K562 (cell line): Measurements from ENCODE around the gene TIMM22. TPM values are rescaled to one million over a fixed set of nuclear protein-coding genes. Genes with fewer than 3 reads are reported as not detected.

Source experiments
- ATF1 ChIP-seq, 2 experiments: fragments of 450-650 bp in 1 of 2; IDR thresholded peaks; 2 replicates each; pipeline ENCODE4 v1.6.1; 2016; ENCODE audit warnings: missing compliant biosample characterization in 1 of 2, missing genetic modification characterization in 1 of 2
- HMGN3 ChIP-seq: IDR thresholded peaks from 2 replicates; pipeline ENCODE4 v1.6.1; 2011; ENCODE audit warnings: borderline replicate concordance, low read depth, mild to moderate bottlenecking, mixed read lengths, low read length; ENCODE audit not compliant: insufficient read length; ENCODE audit errors: extremely low read depth
- KHSRP ChIP-seq: fragments of 450-650 bp; IDR thresholded peaks from 2 replicates; pipeline ENCODE4 v1.6.1; 2017
- NFRKB ChIP-seq: fragments of 450-650 bp; IDR thresholded peaks from 2 replicates; pipeline ENCODE4 v1.6.1; 2016; ENCODE audit warnings: low read depth
- PHF20 ChIP-seq: fragments of 450-650 bp; IDR thresholded peaks from 2 replicates; pipeline ENCODE4 v1.6.1; 2018; ENCODE audit not compliant: partially characterized antibody
- REST ChIP-seq, 2 experiments: fragments of 450-650 bp; formaldehyde crosslinking in 1 of 2; IDR thresholded peaks; 2 replicates each; pipeline versions ENCODE4 v1.4.0 to v1.6.1; 2014 to 2020; ENCODE audit warnings: mild to moderate bottlenecking in 2 of 2, borderline replicate concordance in 1 of 2, low read depth in 1 of 2
- ZBTB1 ChIP-seq: sonication (generic); formaldehyde crosslinking; IDR thresholded peaks from 2 replicates; pipeline ENCODE4 v1.8.1; 2023; ENCODE audit warnings: missing genetic modification reagents, low read depth, mild to moderate bottlenecking, borderline replicate concordance
- polyA plus RNA-seq, 8 experiments: library from polyadenylated mRNA; depleted of rRNA in 4 of 8; stranded (reverse) in 5 of 8; unstranded in 3 of 8; fragments of >200 nt; fragmentation: Nextera tagmentation in 2 of 8; fragmentation: Illumina TruSeq in 1 of 8; extraction: Ambion mirVana in 2 of 8; extraction: Trizol in 1 of 8; gene quantifications; 2 replicates each; pipeline versions ENCODE4 v1.2.1 to v1.2.3, GENCODE V29; 2011 to 2014; ENCODE audit warnings: inconsistent platforms in 1 of 8, missing spikeins in 1 of 8
- total RNA-seq, 7 experiments: library from RNA; depleted of rRNA in 6 of 7; stranded (reverse); fragments of >200 nt in 6 of 7; fragmentation: Illumina TruSeq in 2 of 7; extraction: Trizol in 2 of 7; gene quantifications; 2 replicates each; pipeline versions ENCODE4 v1.2.1 to v1.2.3, GENCODE V29; 2011 to 2021; ENCODE audit warnings: low replicate concordance in 1 of 7
- TF ChIP-seq, protein P1 (sequence below): fragments of 250-450 bp; sonication (Bioruptor Pico); IDR thresholded peaks from 2 replicates; pipeline ENCODE4 v1.4.0; 2020; ENCODE audit warnings: mild to moderate bottlenecking, moderate library complexity
- TF ChIP-seq, protein P2 (sequence below): fragments of 450-650 bp; IDR thresholded peaks from 2 replicates; pipeline ENCODE4 v1.6.1; 2017; ENCODE audit warnings: antibody characterized with exemption
- TF ChIP-seq, protein P3 (sequence below): fragments of 250-450 bp; sonication (Bioruptor Pico); IDR thresholded peaks from 2 replicates; pipeline ENCODE4 v1.4.0; 2020; ENCODE audit warnings: mild to moderate bottlenecking

TIMM22 gene
- total and polyA plus RNA-seq, 9 of the 15 experiments (the other 6 are each of a cell fraction or from before 2014, with no cell fraction given), result 5.9 to 14.1 (median 10.3) TPM

DNA sequence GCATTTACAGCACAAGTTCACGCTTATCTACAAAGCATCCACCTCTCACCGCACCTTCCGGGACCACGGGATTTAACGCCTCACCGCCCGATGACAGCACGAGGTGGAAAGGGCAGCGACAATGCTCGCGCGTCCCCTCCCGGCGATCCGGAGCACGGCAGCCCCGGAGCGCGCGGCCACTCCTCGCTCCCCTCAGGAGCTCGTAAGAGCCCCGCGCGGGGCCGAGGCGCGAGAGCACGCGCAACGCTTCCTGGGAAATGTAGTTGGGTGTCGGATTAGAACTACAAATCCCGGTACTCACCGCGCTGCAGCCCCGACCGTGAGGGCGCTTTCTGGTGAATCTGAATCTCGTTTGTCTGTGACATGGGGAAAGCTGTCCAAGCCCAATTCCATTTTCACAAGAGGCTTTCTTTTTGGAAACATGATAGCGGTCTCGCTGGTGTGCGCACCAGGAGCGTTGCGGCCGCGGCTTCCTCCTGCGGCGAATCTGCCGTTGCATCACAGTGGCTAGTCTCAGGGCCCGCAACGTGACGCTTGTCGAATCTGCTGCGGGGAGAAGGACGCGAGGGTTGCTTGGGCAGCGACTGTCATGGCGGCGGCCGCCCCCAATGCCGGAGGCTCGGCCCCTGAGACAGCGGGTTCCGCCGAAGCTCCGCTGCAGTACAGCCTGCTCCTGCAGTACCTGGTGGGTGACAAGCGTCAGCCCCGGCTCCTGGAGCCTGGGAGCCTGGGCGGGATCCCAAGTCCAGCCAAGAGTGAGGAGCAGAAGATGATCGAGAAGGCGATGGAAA is at the start of gene TIMM22 (continued):
- TF ChIP-seq REST (IDR thresholded peaks at IDR 0.05; ENCODE audit: borderline replicate concordance) (peak; percentile 72), REST (CRISPR knock-in tag; IDR thresholded peaks at IDR 0.05; ENCODE audit: low read depth) (no peak), PHF20 (peak; percentile 82), KHSRP (no peak), HMGN3 (no peak), NFRKB (0 out of 2 replicates have a peak, but pooled peaks have one; percentile 51), ZBTB1 (no peak), ATF1 (CRISPR knock-in tag; IDR thresholded peaks at IDR 0.05) (peak; percentile 87), ATF1 (tag; IDR thresholded peaks at IDR 0.05) (peak; percentile 98)
- TF ChIP-seq, protein P1, sequence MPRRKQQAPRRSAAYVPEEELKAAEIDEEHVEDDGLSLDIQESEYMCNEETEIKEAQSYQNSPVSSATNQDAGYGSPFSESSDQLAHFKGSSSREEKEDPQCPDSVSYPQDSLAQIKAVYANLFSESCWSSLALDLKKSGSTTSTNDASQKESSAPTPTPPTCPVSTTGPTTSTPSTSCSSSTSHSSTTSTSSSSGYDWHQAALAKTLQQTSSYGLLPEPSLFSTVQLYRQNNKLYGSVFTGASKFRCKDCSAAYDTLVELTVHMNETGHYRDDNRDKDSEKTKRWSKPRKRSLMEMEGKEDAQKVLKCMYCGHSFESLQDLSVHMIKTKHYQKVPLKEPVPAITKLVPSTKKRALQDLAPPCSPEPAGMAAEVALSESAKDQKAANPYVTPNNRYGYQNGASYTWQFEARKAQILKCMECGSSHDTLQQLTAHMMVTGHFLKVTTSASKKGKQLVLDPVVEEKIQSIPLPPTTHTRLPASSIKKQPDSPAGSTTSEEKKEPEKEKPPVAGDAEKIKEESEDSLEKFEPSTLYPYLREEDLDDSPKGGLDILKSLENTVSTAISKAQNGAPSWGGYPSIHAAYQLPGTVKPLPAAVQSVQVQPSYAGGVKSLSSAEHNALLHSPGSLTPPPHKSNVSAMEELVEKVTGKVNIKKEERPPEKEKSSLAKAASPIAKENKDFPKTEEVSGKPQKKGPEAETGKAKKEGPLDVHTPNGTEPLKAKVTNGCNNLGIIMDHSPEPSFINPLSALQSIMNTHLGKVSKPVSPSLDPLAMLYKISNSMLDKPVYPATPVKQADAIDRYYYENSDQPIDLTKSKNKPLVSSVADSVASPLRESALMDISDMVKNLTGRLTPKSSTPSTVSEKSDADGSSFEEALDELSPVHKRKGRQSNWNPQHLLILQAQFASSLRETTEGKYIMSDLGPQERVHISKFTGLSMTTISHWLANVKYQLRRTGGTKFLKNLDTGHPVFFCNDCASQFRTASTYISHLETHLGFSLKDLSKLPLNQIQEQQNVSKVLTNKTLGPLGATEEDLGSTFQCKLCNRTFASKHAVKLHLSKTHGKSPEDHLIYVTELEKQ, result no peak
- TF ChIP-seq, protein P2, sequence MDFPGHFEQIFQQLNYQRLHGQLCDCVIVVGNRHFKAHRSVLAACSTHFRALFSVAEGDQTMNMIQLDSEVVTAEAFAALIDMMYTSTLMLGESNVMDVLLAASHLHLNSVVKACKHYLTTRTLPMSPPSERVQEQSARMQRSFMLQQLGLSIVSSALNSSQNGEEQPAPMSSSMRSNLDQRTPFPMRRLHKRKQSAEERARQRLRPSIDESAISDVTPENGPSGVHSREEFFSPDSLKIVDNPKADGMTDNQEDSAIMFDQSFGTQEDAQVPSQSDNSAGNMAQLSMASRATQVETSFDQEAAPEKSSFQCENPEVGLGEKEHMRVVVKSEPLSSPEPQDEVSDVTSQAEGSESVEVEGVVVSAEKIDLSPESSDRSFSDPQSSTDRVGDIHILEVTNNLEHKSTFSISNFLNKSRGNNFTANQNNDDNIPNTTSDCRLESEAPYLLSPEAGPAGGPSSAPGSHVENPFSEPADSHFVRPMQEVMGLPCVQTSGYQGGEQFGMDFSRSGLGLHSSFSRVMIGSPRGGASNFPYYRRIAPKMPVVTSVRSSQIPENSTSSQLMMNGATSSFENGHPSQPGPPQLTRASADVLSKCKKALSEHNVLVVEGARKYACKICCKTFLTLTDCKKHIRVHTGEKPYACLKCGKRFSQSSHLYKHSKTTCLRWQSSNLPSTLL, result peak; percentile 84
- TF ChIP-seq, protein P3, sequence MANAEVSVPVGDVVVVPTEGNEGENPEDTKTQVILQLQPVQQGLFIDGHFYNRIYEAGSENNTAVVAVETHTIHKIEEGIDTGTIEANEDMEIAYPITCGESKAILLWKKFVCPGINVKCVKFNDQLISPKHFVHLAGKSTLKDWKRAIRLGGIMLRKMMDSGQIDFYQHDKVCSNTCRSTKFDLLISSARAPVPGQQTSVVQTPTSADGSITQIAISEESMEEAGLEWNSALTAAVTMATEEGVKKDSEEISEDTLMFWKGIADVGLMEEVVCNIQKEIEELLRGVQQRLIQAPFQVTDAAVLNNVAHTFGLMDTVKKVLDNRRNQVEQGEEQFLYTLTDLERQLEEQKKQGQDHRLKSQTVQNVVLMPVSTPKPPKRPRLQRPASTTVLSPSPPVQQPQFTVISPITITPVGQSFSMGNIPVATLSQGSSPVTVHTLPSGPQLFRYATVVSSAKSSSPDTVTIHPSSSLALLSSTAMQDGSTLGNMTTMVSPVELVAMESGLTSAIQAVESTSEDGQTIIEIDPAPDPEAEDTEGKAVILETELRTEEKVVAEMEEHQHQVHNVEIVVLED (CRISPR knock-in tag), result peak; percentile 86
